Astrocyte (in vitro differentiated cells and primary cell): Measurements from ENCODE around the gene IFT27. TPM values are rescaled to one million over a fixed set of nuclear protein-coding genes. Genes with fewer than 3 reads are reported as not detected.

Experiments used
- DNase-seq: peaks from one replicate; pipeline ENCODE4 v3.0.0-alpha.2; 2010; ENCODE audit warnings: low read depth
- FAIRE-seq: peaks from 2 replicates; lab custom pipeline; 2011; peaks lifted over from hg19 to GRCh38; lab: Jason Lieb, UNC
- H2AFZ ChIP-seq: 2 replicates; pipeline ENCODE4 v1.6.0; 2012; ENCODE audit warnings: low read depth, low read length, inconsistent platforms
- H3K27ac ChIP-seq: 2 replicates; pipeline ENCODE4 v1.5.1; 2011; ENCODE audit warnings: low read depth, low read length, inconsistent platforms
- H3K27me3 ChIP-seq: 2 replicates; pipeline ENCODE4 v1.6.0; 2011; ENCODE audit warnings: low read length, inconsistent platforms; ENCODE audit not compliant: insufficient read depth
- H3K36me3 ChIP-seq: 2 replicates; pipeline ENCODE4 v1.5.1; 2011; ENCODE audit warnings: low read length, inconsistent platforms; ENCODE audit not compliant: insufficient read depth
- H3K4me1 ChIP-seq: 2 replicates; pipeline ENCODE4 v1.5.1; 2011; ENCODE audit warnings: low read length, inconsistent platforms; ENCODE audit not compliant: insufficient read depth
- H3K4me2 ChIP-seq: 2 replicates; pipeline ENCODE4 v1.6.0; 2012; ENCODE audit warnings: low read length, inconsistent platforms
- H3K4me3 ChIP-seq: 2 replicates; pipeline ENCODE4 v1.5.1; 2011; ENCODE audit warnings: low read depth, mild to moderate bottlenecking, low read length, inconsistent platforms; ENCODE audit not compliant: insufficient read depth
- H3K79me2 ChIP-seq: 2 replicates; pipeline ENCODE4 v1.6.0; 2012; ENCODE audit warnings: mild to moderate bottlenecking, low read length, inconsistent platforms; ENCODE audit not compliant: insufficient read depth
- H3K9ac ChIP-seq: 2 replicates; pipeline ENCODE4 v1.6.0; 2012; ENCODE audit warnings: mild to moderate bottlenecking, low read length, inconsistent platforms
- H3K9me3 ChIP-seq: 2 replicates; pipeline ENCODE4 v1.5.1; 2012; ENCODE audit warnings: low read depth, mild to moderate bottlenecking, low read length, inconsistent platforms; ENCODE audit not compliant: insufficient read depth
- H4K20me1 ChIP-seq: 2 replicates; pipeline ENCODE4 v1.6.0; 2012; ENCODE audit warnings: low read length, inconsistent platforms; ENCODE audit not compliant: insufficient read depth
- H3K27ac Mint-ChIP-seq: one replicate; pipeline ENCODE4 v1.8.0; 2021; ENCODE audit warnings: mild to moderate bottlenecking, mixed read lengths; ENCODE audit not compliant: unreplicated experiment
- H3K27me3 Mint-ChIP-seq: one replicate; pipeline ENCODE4 v1.8.0; 2021; ENCODE audit warnings: low read depth, mixed read lengths; ENCODE audit not compliant: unreplicated experiment
- H3K36me3 Mint-ChIP-seq: one replicate; pipeline ENCODE4 v1.8.0; 2021; ENCODE audit warnings: low read depth, mixed read lengths; ENCODE audit not compliant: unreplicated experiment
- H3K4me1 Mint-ChIP-seq: one replicate; pipeline ENCODE4 v1.8.0; 2021; ENCODE audit warnings: low read depth, mixed read lengths; ENCODE audit not compliant: unreplicated experiment
- H3K4me3 Mint-ChIP-seq: one replicate; pipeline ENCODE4 v1.8.0; 2021; ENCODE audit warnings: mild to moderate bottlenecking, moderate library complexity, mixed read lengths; ENCODE audit not compliant: unreplicated experiment
- H3K9me3 Mint-ChIP-seq: one replicate; pipeline ENCODE4 v1.8.0; 2021; ENCODE audit warnings: mild to moderate bottlenecking, mixed read lengths; ENCODE audit not compliant: unreplicated experiment
- EZH2 ChIP-seq: IDR thresholded peaks from 2 replicates; pipeline ENCODE4 v1.6.1; 2012; ENCODE audit warnings: mild to moderate bottlenecking, low read length, inconsistent platforms; ENCODE audit not compliant: insufficient read depth
- total RNA-seq: library from RNA; stranded (reverse); gene quantifications from 2 replicates; pipeline ENCODE4 v1.2.1, GENCODE V29; 2021
- TF ChIP-seq, protein P1 (sequence below): IDR thresholded peaks from 2 replicates; pipeline ENCODE4 v1.5.1; 2011; ENCODE audit warnings: low read depth, mild to moderate bottlenecking, inconsistent platforms, low read length, moderate library complexity; ENCODE audit not compliant: insufficient read depth

Gene IFT27
- total RNA-seq, 1 donor from 2014 or later, result 30.1 TPM

DNA sequence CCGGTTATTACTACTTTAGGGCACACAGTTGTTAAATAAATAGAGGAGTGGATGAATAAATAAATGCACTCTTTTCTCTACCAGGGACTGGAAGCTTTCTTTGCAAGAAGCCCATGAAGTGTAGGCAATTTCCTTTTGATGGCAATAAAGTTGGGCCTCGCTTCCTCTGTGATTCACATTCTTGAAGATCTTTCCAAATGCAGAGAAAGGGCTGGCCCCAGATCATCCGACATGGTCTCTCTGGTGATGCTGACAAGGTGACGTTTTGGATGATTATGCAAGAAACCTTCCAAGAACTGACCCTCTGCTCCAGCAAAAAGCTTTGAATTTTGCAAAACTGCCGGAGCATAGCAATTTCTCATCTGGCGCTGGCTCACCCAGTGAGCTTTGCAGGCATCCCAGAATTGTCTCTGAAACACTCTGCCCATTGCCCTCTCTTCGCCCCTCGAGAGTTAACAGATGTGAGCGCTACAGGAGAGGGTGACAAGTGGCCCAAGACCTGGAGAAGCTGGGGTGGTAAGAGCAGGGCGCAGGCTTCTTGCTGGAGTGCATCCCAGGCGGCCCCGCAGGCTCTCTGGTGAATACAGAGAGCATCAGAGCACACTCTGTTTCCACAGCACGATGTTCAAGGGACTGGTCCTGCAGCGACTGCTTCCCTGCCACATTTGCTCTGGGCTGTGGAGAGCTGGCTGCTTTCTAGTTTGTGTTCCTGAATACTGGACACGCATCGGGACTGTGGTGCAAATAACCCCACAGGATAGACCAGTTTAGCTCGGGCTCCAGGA, 11.5 kb upstream of the IFT27 start:
- no peak for FAIRE-seq
- peaks cover 41% of the 10 kb centered on the region for H3K27me3 ChIP-seq

DNA sequence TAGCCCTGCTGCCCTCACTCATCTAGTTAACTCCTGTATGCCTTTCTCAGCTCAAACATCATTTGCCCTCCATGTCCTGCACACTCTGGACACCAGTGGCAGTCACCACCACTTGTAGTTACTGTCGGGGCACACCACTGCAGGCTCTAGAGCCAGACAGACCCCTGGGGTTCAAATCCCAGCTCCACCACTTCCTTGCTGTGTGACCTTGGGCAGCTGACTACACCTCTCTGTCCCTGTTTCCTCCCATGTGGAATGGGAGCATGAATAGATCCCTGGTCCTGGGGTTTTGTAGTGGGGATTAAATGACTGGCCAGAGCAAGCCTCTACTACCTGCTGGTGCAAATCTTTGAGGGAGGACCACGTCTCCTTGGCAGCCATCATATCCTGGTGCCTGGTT, 7.8 kb upstream of the IFT27 start:
- Mint-ChIP-seq H3K27me3 (peaks cover 57% of the 10 kb centered on the region), H3K27ac (no peak overlapping the region), H3K4me1 (no peaks in the 10 kb centered on the region), H3K36me3 (peaks cover 2% of the 10 kb centered on the region), H3K9me3 (peaks cover 2% of the 10 kb centered on the region), H3K4me3 (no peak overlapping the region)
- Histone ChIP-seq H3K9ac (no peak overlapping the region), H2AFZ (no peak overlapping the region), H4K20me1 (no peaks in the 10 kb centered on the region), H3K4me3 (no peak overlapping the region), H3K36me3 (no peaks in the 10 kb centered on the region), H3K4me1 (peaks cover 4% of the 10 kb centered on the region), H3K27ac (no peak overlapping the region), H3K4me2 (no peak overlapping the region), H3K27me3 (peaks cover 29% of the 10 kb centered on the region), H3K9me3 (no peaks in the 10 kb centered on the region), H3K79me2 (no peaks in the 10 kb centered on the region)
- TF ChIP-seq EZH2, result no peak
- TF ChIP-seq, protein P1, sequence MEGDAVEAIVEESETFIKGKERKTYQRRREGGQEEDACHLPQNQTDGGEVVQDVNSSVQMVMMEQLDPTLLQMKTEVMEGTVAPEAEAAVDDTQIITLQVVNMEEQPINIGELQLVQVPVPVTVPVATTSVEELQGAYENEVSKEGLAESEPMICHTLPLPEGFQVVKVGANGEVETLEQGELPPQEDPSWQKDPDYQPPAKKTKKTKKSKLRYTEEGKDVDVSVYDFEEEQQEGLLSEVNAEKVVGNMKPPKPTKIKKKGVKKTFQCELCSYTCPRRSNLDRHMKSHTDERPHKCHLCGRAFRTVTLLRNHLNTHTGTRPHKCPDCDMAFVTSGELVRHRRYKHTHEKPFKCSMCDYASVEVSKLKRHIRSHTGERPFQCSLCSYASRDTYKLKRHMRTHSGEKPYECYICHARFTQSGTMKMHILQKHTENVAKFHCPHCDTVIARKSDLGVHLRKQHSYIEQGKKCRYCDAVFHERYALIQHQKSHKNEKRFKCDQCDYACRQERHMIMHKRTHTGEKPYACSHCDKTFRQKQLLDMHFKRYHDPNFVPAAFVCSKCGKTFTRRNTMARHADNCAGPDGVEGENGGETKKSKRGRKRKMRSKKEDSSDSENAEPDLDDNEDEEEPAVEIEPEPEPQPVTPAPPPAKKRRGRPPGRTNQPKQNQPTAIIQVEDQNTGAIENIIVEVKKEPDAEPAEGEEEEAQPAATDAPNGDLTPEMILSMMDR, result no peak
- FAIRE-seq, result no peak
- DNase-seq, result no peak

More for the DNA sequence above, 11.5 kb upstream of the IFT27 start:
- H4K20me1 ChIP-seq, result no peaks in the 10 kb centered on the region
- no peak for DNase-seq
- no peak overlapping the region for H3K27ac ChIP-seq
- no peaks in the 10 kb centered on the region for H3K9me3 ChIP-seq
- H3K4me2 ChIP-seq, result no peak overlapping the region
- no peaks in the 10 kb centered on the region for H3K4me1 Mint-ChIP-seq
- no peak overlapping the region for H3K9ac ChIP-seq
- peak; percentile 6 for TF ChIP-seq EZH2
- TF ChIP-seq, protein P1, result no peak
- H3K4me3 ChIP-seq, result no peak overlapping the region
- peaks cover 69% of the 10 kb centered on the region for H3K27me3 Mint-ChIP-seq
- no peak overlapping the region for H3K4me3 Mint-ChIP-seq
- H3K27ac Mint-ChIP-seq, result no peak overlapping the region
- H3K4me1 ChIP-seq, result no peaks in the 10 kb centered on the region
- no peak overlapping the region for H2AFZ ChIP-seq
- no peaks in the 10 kb centered on the region for H3K36me3 Mint-ChIP-seq
- H3K36me3 ChIP-seq, result no peaks in the 10 kb centered on the region
- H3K9me3 Mint-ChIP-seq, result no peaks in the 10 kb centered on the region
- H3K79me2 ChIP-seq, result no peaks in the 10 kb centered on the region
